GM21367 (cell line): ENCODE results near the gene TEKT3.
A peak's percentile ranks its signal among the peaks of the same experiment; 100 is the strongest.

Experiments
- ATAC-seq: cut with Tn5 transposase; IDR thresholded peaks from one replicate; pipeline ENCODE4 v1.9.1; 2021; ENCODE audit not compliant: unreplicated experiment

The TEKT3 gene

GRCh38 chr17:15267996-15268395, 73.4 kb downstream of the TEKT3 start:
- ATAC-seq: no peak

- no peak for ATAC-seq
Measured at GRCh38 chr17:15266325-15267125, 74.9 kb downstream of the TEKT3 start.

- no peak for ATAC-seq
Measured at GRCh38 chr17:15265131-15265530, 76.3 kb downstream of the TEKT3 start, which contains the start of gene PMP22. Gene PMP22 (minus strand): TSS chr17:15265326. CDS start chr17:15260727, 4,599 bp downstream.

- ATAC-seq: no peak
Measured at GRCh38 chr17:15264542-15264941, 76.9 kb downstream of the TEKT3 start.

- no peak for ATAC-seq
Measured at GRCh38 chr17:15263680-15264079, 77.7 kb downstream of the TEKT3 start.

GRCh38 chr17:15263206-15263579, 78.2 kb downstream of the TEKT3 start:
- no peak for ATAC-seq

GRCh38 chr17:15262291-15263205, 78.8 kb downstream of the TEKT3 start:
- ATAC-seq: no peak

- ATAC-seq: no peak
Measured at GRCh38 chr17:15261802-15262290, 79.6 kb downstream of the TEKT3 start.

GRCh38 chr17:15261258-15261801, 80.1 kb downstream of the TEKT3 start:
- no peak for ATAC-seq

GRCh38 chr17:15260376-15261257, 80.8 kb downstream of the TEKT3 start:
- ATAC-seq: peak; percentile 63

GRCh38 chr17:15257796-15258512, 83.4 kb downstream of the TEKT3 start:
- ATAC-seq: no peak

GRCh38 chr17:15257258-15257788, 84.1 kb downstream of the TEKT3 start:
- peak; percentile 80 for ATAC-seq

GRCh38 chr17:15256689-15257088, 84.7 kb downstream of the TEKT3 start:
- ATAC-seq: no peak

- ATAC-seq: no peak
Measured at GRCh38 chr17:15255713-15256454, 85.5 kb downstream of the TEKT3 start.
